ENCODE data around the gene CACNA1C.
A peak's percentile ranks its signal among the peaks of the same experiment; 100 is the strongest.

CACNA1C gene

GRCh38 chr12:2457933-2458414 is 405.2 kb downstream of the CACNA1C start:
- DNase-seq (ENCODE audit: low spot score) = no peak

GRCh38 chr12:2460051-2460670 is 407.4 kb downstream of the CACNA1C start:
- DNase-seq (ENCODE audit: low spot score) = peak; percentile 76

- DNase-seq (ENCODE audit: low spot score) = no peak
These were observed 408.3 kb downstream of the CACNA1C start for GRCh38 chr12:2461046-2461445.

GRCh38 chr12:2461645-2462044 is 408.9 kb downstream of the CACNA1C start:
- no peak for DNase-seq (ENCODE audit: low spot score)

- DNase-seq (ENCODE audit: low spot score) = no peak
These were observed 409.3 kb downstream of the CACNA1C start for GRCh38 chr12:2462087-2462486.

- no peak for DNase-seq (ENCODE audit: low spot score)
These were observed 410.9 kb downstream of the CACNA1C start for GRCh38 chr12:2463719-2464118.

- no peak for DNase-seq (ENCODE audit: low spot score)
These were observed 412.9 kb downstream of the CACNA1C start for GRCh38 chr12:2465681-2466080.

- no peak for DNase-seq (ENCODE audit: low spot score)
These were observed 413.4 kb downstream of the CACNA1C start for GRCh38 chr12:2466211-2466610.

- DNase-seq (ENCODE audit: low spot score) = no peak
These were observed 414.8 kb downstream of the CACNA1C start for GRCh38 chr12:2467447-2468195.

- no peak for DNase-seq (ENCODE audit: low spot score)
These were observed 423.2 kb downstream of the CACNA1C start for GRCh38 chr12:2475984-2476383.

GRCh38 chr12:2477009-2477766 is 424.4 kb downstream of the CACNA1C start:
- no peak for DNase-seq (ENCODE audit: low spot score)

- no peak for DNase-seq (ENCODE audit: low spot score)
These were observed 427.2 kb downstream of the CACNA1C start for GRCh38 chr12:2479851-2480535.

GRCh38 chr12:2481346-2481745 is 428.6 kb downstream of the CACNA1C start:
- no peak for DNase-seq (ENCODE audit: low spot score)

- DNase-seq (ENCODE audit: low spot score) = no peak
These were observed 429.2 kb downstream of the CACNA1C start for GRCh38 chr12:2481951-2482350.

GRCh38 chr12:2482938-2483660 is 430.3 kb downstream of the CACNA1C start:
- DNase-seq (ENCODE audit: low spot score) = no peak

GRCh38 chr12:2483713-2484112 is 430.9 kb downstream of the CACNA1C start:
- DNase-seq (ENCODE audit: low spot score) = no peak

GRCh38 chr12:2484141-2484776 is 431.5 kb downstream of the CACNA1C start:
- no peak for DNase-seq (ENCODE audit: low spot score)

- no peak for DNase-seq (ENCODE audit: low spot score)
These were observed 432.9 kb downstream of the CACNA1C start for GRCh38 chr12:2485681-2486080.

GRCh38 chr12:2486796-2487195 is 434.0 kb downstream of the CACNA1C start:
- no peak for DNase-seq (ENCODE audit: low spot score)

GRCh38 chr12:2487278-2487677 is 434.5 kb downstream of the CACNA1C start:
- DNase-seq (ENCODE audit: low spot score) = no peak

GRCh38 chr12:2488131-2488530 is 435.3 kb downstream of the CACNA1C start:
- no peak for DNase-seq (ENCODE audit: low spot score)

Data from SW480 (cell line).